Vagina (tissue), 2 donors: Measurements from ENCODE around the gene DCDC2.

ENCODE experiments used
- CTCF ChIP-seq, 3 experiments: fragments of 450-650 bp in 2 of 3; fragments of 200-600 bp in 1 of 3; sonication (generic) in 1 of 3; IDR thresholded peaks; one replicate each; pipeline ENCODE4 v1.5.1; 2017 to 2019; ENCODE audit warnings: antibody characterized with exemption in 3 of 3, mild to moderate bottlenecking in 2 of 3, moderate library complexity in 2 of 3
- POLR2AphosphoS5 ChIP-seq, 2 donors: sonication (generic); formaldehyde crosslinking; IDR thresholded peaks; one replicate each; pipeline ENCODE4 v1.9.0; 2017; ENCODE audit warnings: antibody characterized with exemption in 2 of 2, mild to moderate bottlenecking in 2 of 2, low read depth in 1 of 2; ENCODE audit not compliant: insufficient read depth in 1 of 2

- TF ChIP-seq CTCF (IDR thresholded peaks at IDR 0.05) (no peak), POLR2AphosphoS5 (IDR thresholded peaks at IDR 0.05; ENCODE audit: insufficient read depth in 1 of 2, low read depth in 1 of 2) (no peak)
These were observed 31.9 kb downstream of the DCDC2 start for GRCh38 chr6:24325978-24326377.
